Fibroblast of lung (primary cell): ENCODE measurements around the gene XAB2. TPM values are rescaled to one million over a fixed set of nuclear protein-coding genes. Genes with fewer than 3 reads are reported as not detected.
"Not testable (repeated sequence)": the region's sequence is repeated elsewhere in the genome, so short reads cannot be mapped to it uniquely, and the experiment has no call there.

ENCODE experiments used
- DNase-seq, 2 donors: peaks; one replicate each; pipeline versions ENCODE4 v3.0.0 to v3.0.0-alpha.2; 2010; ENCODE audit warnings: low read depth in 2 of 2
- H2AFZ ChIP-seq: 2 replicates; pipeline ENCODE4 v1.5.1; 2012; ENCODE audit warnings: low read length, control low read depth, inconsistent platforms
- H3K27ac ChIP-seq: 2 replicates; pipeline ENCODE4 v1.5.1; 2011; ENCODE audit warnings: low read length, control low read depth; ENCODE audit not compliant: insufficient read depth
- H3K27me3 ChIP-seq: 2 replicates; pipeline ENCODE4 v1.5.1; 2011; ENCODE audit warnings: mild to moderate bottlenecking, low read length; ENCODE audit not compliant: control insufficient read depth, insufficient read depth
- H3K36me3 ChIP-seq: 2 replicates; pipeline ENCODE4 v1.5.1; 2011; ENCODE audit warnings: low read length; ENCODE audit not compliant: control insufficient read depth, insufficient read depth
- H3K4me1 ChIP-seq: 2 replicates; pipeline ENCODE4 v1.5.1; 2011; ENCODE audit warnings: low read length; ENCODE audit not compliant: control insufficient read depth, insufficient read depth; ENCODE audit errors: extremely low read depth
- H3K4me2 ChIP-seq: 2 replicates; pipeline ENCODE4 v1.5.1; 2011; ENCODE audit warnings: low read length, control low read depth; ENCODE audit not compliant: insufficient read depth; ENCODE audit errors: extremely low read depth
- H3K4me3 ChIP-seq, 4 experiments: fragments of 200-600 bp in 1 of 4; sonication (generic) in 1 of 4; replicated peaks in 1 of 4; 2 replicates each; pipeline ENCODE4 v1.5.1; 2011 to 2016; ENCODE audit warnings: low read length in 4 of 4, low read depth in 3 of 4, mild to moderate bottlenecking in 3 of 4, control low read depth in 2 of 4, inconsistent platforms in 1 of 4, mixed read lengths in 1 of 4; ENCODE audit not compliant: insufficient read depth in 1 of 4; ENCODE audit errors: control extremely low read depth in 1 of 4
- H3K79me2 ChIP-seq: 2 replicates; pipeline ENCODE4 v1.5.1; 2012; ENCODE audit warnings: mild to moderate bottlenecking, low read length, inconsistent platforms; ENCODE audit not compliant: control insufficient read depth, insufficient read depth
- H3K9ac ChIP-seq: 2 replicates; pipeline ENCODE4 v1.5.1; 2011; ENCODE audit warnings: mild to moderate bottlenecking, low read length, control low read depth; ENCODE audit not compliant: insufficient read depth
- H3K9me3 ChIP-seq: 2 replicates; pipeline ENCODE4 v1.5.1; 2012; ENCODE audit warnings: low read depth, low read length; ENCODE audit not compliant: control insufficient read depth, insufficient read depth
- H4K20me1 ChIP-seq: 2 replicates; pipeline ENCODE4 v1.5.1; 2011; ENCODE audit warnings: low read length; ENCODE audit not compliant: control insufficient read depth, insufficient read depth; ENCODE audit errors: extremely low read depth
- EZH2 ChIP-seq: IDR thresholded peaks from 2 replicates; pipeline ENCODE4 v1.5.1; 2012; ENCODE audit warnings: low read length, control low read depth, mild to moderate bottlenecking; ENCODE audit errors: missing control alignments
- polyA plus RNA-seq, 2 donors: library from polyadenylated mRNA; depleted of rRNA in 1 of 2; stranded (reverse) in 1 of 2; unstranded in 1 of 2; fragments of >200 nt; gene quantifications; 2 replicates each; pipeline ENCODE4 v1.2.1, GENCODE V29; 2011 to 2012; ENCODE audit warnings: missing spikeins in 1 of 2
- total RNA-seq: library from RNA; depleted of rRNA; stranded (reverse); fragments of >200 nt; gene quantifications from 2 replicates; pipeline ENCODE4 v1.2.1, GENCODE V29; 2014
- TF ChIP-seq, protein P1 (sequence below), 2 donors: IDR thresholded peaks in 1 of 2; conservative IDR thresholded peaks in 1 of 2; 1 replicate in 1 of 2; 2 replicates in 1 of 2; pipeline ENCODE4 v1.5.1; 2011 to 2012; ENCODE audit warnings: low read length in 2 of 2, control low read depth in 1 of 2, inconsistent platforms in 1 of 2, low read depth in 1 of 2, mild to moderate bottlenecking in 1 of 2

XAB2 gene
- total and polyA plus RNA-seq, 2 donors (not counting 1 experiment from before 2014, with no cell fraction given): 12.5 to 28.2 TPM

DNA sequence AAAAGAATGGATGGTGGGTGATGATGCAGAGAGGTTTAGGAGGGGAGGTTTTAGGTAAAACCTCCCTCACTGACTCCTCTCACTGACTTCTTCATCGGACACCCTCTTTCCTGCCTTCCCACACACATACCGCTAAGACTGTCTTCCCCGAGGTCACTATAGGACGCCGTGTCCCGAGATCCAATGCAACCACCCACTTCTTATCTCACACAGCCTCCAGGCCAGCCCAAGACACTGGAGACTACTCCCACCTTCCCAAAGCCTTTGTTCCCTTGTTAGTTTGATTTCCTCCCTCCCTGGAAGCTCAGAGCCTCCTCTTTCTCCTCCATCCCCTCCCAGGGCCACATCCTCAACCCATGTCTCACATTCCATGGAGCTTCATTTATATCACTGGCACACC is 50.2 kb downstream of the XAB2 start:
- Histone ChIP-seq H4K20me1 (no peaks in the 10 kb centered on the region), H3K4me2 (no peak overlapping the region), H3K9ac (no peak overlapping the region), H3K27ac (no peak overlapping the region), H3K4me1 (no peaks in the 10 kb centered on the region), H3K27me3 (no peaks in the 10 kb centered on the region), H3K36me3 (no peaks in the 10 kb centered on the region), H3K79me2 (no peaks in the 10 kb centered on the region), H3K4me3 (no peak overlapping the region), H3K9me3 (no peaks in the 10 kb centered on the region), H2AFZ (no peak overlapping the region)
- no peak for DNase-seq
- no peak for TF ChIP-seq EZH2
- TF ChIP-seq, protein P1, sequence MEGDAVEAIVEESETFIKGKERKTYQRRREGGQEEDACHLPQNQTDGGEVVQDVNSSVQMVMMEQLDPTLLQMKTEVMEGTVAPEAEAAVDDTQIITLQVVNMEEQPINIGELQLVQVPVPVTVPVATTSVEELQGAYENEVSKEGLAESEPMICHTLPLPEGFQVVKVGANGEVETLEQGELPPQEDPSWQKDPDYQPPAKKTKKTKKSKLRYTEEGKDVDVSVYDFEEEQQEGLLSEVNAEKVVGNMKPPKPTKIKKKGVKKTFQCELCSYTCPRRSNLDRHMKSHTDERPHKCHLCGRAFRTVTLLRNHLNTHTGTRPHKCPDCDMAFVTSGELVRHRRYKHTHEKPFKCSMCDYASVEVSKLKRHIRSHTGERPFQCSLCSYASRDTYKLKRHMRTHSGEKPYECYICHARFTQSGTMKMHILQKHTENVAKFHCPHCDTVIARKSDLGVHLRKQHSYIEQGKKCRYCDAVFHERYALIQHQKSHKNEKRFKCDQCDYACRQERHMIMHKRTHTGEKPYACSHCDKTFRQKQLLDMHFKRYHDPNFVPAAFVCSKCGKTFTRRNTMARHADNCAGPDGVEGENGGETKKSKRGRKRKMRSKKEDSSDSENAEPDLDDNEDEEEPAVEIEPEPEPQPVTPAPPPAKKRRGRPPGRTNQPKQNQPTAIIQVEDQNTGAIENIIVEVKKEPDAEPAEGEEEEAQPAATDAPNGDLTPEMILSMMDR (conservative IDR thresholded peaks at IDR 0.05 in 1 of 2, IDR thresholded peaks at IDR 0.05 in 1 of 2; ENCODE audit: low read depth in 1 of 2, low read length in 2 of 2): no peak

GRCh38 chr19:7578127-7578526 is 51.2 kb downstream of the XAB2 start:
- no peak overlapping the region for H3K4me3 ChIP-seq
- no peaks in the 10 kb centered on the region for H3K9me3 ChIP-seq
- no peaks in the 10 kb centered on the region for H4K20me1 ChIP-seq
- DNase-seq: no peak
- H3K27ac ChIP-seq: no peak overlapping the region
- H3K79me2 ChIP-seq: no peaks in the 10 kb centered on the region
- no peaks in the 10 kb centered on the region for H3K27me3 ChIP-seq
- TF ChIP-seq, protein P1 (conservative IDR thresholded peaks at IDR 0.05 in 1 of 2, IDR thresholded peaks at IDR 0.05 in 1 of 2; ENCODE audit: low read depth in 1 of 2, low read length in 2 of 2): no peak
- no peak for TF ChIP-seq EZH2
- H3K4me2 ChIP-seq: no peak overlapping the region
- no peak overlapping the region for H2AFZ ChIP-seq
- no peaks in the 10 kb centered on the region for H3K36me3 ChIP-seq
- H3K4me1 ChIP-seq: no peaks in the 10 kb centered on the region
- no peak overlapping the region for H3K9ac ChIP-seq

DNA sequence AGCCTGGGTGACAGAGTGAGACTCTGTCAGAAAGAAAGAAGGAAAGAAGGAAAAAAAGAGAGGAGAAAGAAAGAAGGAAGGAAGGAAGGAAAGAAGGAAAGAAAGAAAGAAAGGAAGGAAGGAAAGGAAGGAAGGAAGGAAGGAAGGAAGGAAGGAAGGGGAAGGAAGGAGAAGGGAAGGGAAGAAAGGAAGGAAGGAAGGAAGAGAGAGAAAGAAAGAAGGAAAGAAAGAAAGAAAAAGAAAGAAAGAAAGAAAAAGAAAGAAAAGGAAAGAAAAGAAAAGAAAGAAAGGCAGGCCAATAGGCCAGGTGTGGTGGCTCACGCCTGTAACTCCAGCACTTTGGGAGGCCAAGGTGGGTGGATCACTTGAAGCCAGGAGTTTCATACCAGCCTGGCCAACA is 51.9 kb downstream of the XAB2 start:
- H3K4me1 ChIP-seq, H3K4me3 ChIP-seq, H4K20me1 ChIP-seq, H3K4me2 ChIP-seq, DNase-seq, H3K9me3 ChIP-seq, H3K79me2 ChIP-seq, H2AFZ ChIP-seq, H3K9ac ChIP-seq, H3K27me3 ChIP-seq, H3K36me3 ChIP-seq, H3K27ac ChIP-seq: not testable (repeated sequence)
